HAP-1 (cell line): Measurements from ENCODE around the gene IGF2BP1.
"Not testable (repeated sequence)": the region's sequence is repeated elsewhere in the genome, so short reads cannot be mapped to it uniquely, and the experiment has no call there.

Source experiments
- DNase-seq, 2 experiments: peaks; one replicate each; pipeline ENCODE4 v3.0.0-alpha.2; 2016 to 2020; ENCODE audit warnings: low spot score in 2 of 2
- H3K27me3 ChIP-seq: fragments of 250-450 bp; sonication (Bioruptor Pico); 2 replicates; pipeline ENCODE4 v1.5.1; 2020; ENCODE audit warnings: low read depth, mild to moderate bottlenecking, moderate library complexity
- H3K36me3 ChIP-seq: fragments of 250-450 bp; sonication (Bioruptor Pico); replicated peaks from 2 replicates; pipeline ENCODE4 v1.5.1; 2020; ENCODE audit warnings: mild to moderate bottlenecking
- H3K4me1 ChIP-seq: fragments of 250-450 bp; sonication (Bioruptor Pico); 2 replicates; pipeline ENCODE4 v1.5.1; 2020; ENCODE audit warnings: mild to moderate bottlenecking
- H3K4me3 ChIP-seq: fragments of 250-450 bp; sonication (Bioruptor Pico); 2 replicates; pipeline ENCODE4 v1.5.1; 2020; ENCODE audit warnings: mild to moderate bottlenecking, moderate library complexity
- H3K9me3 ChIP-seq: fragments of 250-450 bp; sonication (Bioruptor Pico); 2 replicates; pipeline ENCODE4 v1.5.1; 2020; ENCODE audit warnings: mild to moderate bottlenecking, moderate library complexity
- in situ Hi-C: fragments of 300-500 bp; cut with MboI; formaldehyde crosslinking; loops from 3 replicates; pipeline ENCODE4 v1.14.3; 2020; ENCODE audit warnings: low sequenced_read_pairs, inconsistent platforms, mixed read lengths

IGF2BP1 gene

DNA sequence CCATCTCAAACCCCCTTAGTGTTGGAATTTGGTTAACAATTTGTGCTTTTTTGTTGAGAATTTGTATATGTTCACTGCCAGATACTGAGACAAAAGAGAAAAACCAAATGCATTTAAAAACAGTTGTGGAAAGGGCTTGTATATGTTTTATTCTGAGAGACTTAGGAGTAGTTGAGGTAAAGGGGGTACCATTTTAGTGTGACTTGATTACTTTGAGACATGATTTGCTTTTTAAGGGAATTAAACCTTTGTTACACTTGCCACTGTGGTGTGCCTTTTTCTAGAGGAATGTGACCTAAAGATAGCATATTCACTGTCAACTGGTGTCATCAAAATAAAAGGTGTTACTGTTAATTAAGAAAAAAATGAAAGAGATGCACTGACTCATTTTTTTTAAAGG, 4.5 kb downstream of the IGF2BP1 start:
- no peaks in the 10 kb centered on the region for H3K27me3 ChIP-seq
- no peak for DNase-seq
- peaks cover 29% of the 10 kb centered on the region for H3K4me1 ChIP-seq
- H3K36me3 ChIP-seq = peaks cover 36% of the 10 kb centered on the region
- no peaks in the 10 kb centered on the region for H3K9me3 ChIP-seq
- H3K4me3 ChIP-seq = peak overlapping the region; percentile 88
- in situ Hi-C loops = no loop called here

DNA sequence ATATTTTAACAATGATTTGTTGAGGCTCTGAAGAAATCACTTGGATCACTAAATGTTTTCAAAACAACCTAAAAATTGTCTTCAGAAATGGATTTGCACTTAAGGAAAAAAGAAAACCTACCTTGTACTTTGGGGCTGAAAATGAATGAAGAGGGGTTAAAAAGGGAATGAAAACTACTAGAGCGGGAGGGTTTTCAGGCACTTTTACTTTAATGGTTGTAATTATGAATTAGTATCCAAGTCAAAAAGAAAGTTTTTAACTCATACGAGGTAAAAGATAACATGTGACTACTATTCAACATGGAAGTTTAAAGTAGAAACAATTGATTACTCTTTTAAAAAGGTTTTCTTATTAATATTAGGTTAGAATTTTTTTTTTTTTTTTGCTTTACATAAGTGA, 5.1 kb downstream of the IGF2BP1 start:
- Histone ChIP-seq H3K9me3 (no peaks in the 10 kb centered on the region), H3K4me3 (peak overlapping the region; percentile 88; the same call in 1 of the 2 replicates), H3K27me3 (no peaks in the 10 kb centered on the region), H3K36me3 (peaks cover 36% of the 10 kb centered on the region), H3K4me1 (peaks cover 29% of the 10 kb centered on the region)
- no peak for DNase-seq
- in situ Hi-C loops = no loop called here

DNA sequence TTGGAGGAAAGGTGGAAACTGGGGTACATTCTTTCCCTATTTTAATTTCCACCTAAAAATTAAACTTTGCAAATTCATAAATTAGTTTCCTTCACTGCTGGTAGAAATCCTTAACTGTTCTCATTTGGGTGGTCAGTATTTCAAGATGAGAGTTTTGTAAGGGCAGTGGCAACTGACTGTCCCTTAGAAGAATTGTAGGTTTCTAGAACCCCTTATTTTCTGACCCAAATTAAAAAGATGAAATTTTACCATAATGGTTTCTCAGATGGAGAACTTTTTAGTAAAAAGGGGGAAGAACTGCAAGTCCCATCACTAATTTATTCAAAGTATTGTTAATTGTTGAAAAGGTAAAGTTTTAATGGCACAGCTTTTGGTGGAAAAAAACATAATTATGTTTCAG, 5.6 kb downstream of the IGF2BP1 start:
- no peaks in the 10 kb centered on the region for H3K27me3 ChIP-seq
- H3K36me3 ChIP-seq = peaks cover 32% of the 10 kb centered on the region
- in situ Hi-C loops = no loop called here
- no peak for DNase-seq
- H3K4me3 ChIP-seq = peak overlapping the region; percentile 20
- H3K9me3 ChIP-seq = no peaks in the 10 kb centered on the region
- peaks cover 29% of the 10 kb centered on the region for H3K4me1 ChIP-seq

DNA sequence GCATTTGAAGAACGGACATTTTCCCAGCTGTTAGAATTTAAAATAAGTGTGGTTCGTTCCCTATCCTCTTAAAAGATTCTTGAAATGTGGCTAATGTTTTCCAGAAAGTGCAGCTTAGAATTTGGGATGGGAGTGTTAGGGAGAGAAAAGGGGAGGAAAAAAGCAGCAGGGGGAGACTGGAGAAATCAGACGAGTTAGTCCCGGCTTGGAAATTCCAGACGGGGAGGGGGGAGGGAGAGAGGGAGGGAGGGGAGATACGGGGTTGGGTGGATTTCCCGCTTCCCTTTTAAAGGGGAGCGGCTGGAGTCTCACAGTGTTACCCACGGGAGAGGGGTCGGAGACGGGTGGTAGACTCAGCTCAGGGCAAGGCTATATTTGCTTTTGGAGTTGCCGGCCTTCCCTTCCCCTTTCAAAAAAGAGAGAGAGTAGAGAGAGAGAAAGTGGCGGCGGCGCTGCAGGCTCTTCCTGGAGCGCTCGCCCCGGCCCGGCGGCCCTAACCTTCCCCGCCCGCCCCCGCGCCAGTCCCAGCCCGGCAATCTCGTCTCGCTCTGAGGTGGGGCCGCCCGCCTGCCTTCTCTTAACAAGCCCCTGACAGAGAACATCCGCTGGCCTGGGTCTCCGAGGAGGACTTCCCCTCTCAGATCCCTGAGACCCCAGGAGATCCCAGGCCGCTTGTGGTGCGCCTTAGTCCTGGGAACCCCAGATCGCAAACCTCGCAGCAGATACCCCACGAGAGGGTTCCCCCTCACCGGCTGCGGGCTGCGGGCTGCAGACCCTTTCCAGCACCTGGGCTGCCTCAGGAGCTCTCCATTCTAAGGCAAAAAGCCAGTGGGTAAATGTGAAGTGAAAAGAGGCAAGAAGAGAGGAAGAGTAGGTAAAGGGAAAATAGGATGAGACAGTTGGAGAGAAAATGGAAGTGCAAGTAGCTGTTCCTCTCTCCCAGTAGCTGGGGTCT, 6.6 kb downstream of the IGF2BP1 start:
- H3K36me3 ChIP-seq = peaks cover 37% of the 10 kb centered on the region
- peak overlapping the region; percentile 20 for H3K4me3 ChIP-seq
- H3K4me1 ChIP-seq = peaks cover 29% of the 10 kb centered on the region
- DNase-seq = peak in 1 of 2 experiments; percentile 47
- in situ Hi-C loops = no loop called here
- no peaks in the 10 kb centered on the region for H3K9me3 ChIP-seq
- H3K27me3 ChIP-seq = no peaks in the 10 kb centered on the region

DNA sequence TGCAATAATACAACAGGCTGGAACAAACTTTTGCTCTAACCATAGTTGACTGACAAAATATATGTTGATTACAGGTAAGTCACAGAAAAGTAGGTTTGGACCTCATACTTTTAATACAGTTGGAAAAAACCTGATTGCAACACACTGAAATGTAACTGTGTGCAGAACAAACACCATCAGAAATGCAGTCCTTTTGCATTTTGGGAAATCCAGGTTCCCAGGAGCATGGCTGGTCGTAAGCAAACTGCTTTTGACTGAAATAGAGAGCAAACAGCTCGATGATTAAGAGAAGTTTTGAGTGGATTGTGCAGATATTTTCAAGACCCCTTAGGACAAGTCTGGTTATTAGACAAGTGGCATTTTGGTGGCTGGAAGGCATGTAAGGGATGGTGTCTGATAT, 8.0 kb downstream of the IGF2BP1 start:
- in situ Hi-C loops = no loop called here

DNA sequence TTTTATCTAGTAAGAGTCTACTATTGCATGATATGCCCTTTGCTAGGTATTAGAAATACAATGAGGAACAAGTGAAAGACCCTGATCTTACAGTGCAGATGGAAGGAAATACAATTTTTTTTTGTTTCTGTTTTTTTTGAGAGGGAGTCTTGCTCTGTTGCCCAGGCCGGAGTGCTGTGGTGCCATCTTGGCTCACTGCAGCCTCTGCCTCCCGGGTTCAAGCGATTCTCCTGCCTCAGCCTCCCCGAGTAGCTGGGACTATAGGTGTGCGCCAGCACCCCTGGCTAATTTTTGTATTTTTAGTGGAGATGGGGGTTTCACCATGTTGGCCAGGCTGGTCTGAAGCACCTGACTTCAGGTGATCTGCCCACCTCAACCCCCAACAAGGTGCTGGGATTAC, 11.7 kb downstream of the IGF2BP1 start:
- in situ Hi-C loops, DNase-seq, H3K4me3 ChIP-seq, H3K27me3 ChIP-seq, H3K9me3 ChIP-seq, H3K4me1 ChIP-seq: not testable (repeated sequence)
- H3K36me3 ChIP-seq = peaks cover 52% of the 10 kb centered on the region

More for the DNA sequence above, 8.0 kb downstream of the IGF2BP1 start:
- Histone ChIP-seq H3K27me3 (no peaks in the 10 kb centered on the region), H3K4me3 (no peak overlapping the region), H3K36me3 (peaks cover 40% of the 10 kb centered on the region), H3K9me3 (no peaks in the 10 kb centered on the region), H3K4me1 (peaks cover 29% of the 10 kb centered on the region)
- peak in 1 of 2 experiments; percentile 1 for DNase-seq

DNA sequence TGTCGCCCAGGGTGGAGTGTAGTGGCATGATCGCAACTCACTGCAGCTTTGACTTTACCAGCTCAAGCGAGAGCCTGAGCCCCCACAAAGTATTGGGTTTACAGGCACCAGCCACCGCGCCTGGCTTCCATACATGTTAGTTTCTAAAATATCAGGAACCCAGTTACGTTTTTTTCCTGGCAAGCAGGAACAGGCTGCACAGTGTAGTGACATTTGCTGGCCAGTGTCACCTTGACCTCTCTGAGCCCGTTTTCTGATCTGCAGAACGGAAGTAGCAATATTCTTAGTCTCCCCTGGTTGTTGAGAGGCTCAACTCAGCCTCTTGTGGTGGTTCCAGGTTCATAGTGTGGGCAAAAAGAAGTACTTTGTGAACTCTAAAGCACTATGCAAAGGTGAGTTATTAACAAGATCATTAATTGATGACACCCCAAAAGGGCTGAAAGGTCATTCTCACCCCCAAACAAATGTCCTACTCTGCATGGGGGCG, 15.6 kb downstream of the IGF2BP1 start:
- H3K36me3 ChIP-seq = peaks cover 47% of the 10 kb centered on the region
- no peaks in the 10 kb centered on the region for H3K27me3 ChIP-seq
- in situ Hi-C loops = no loop called here
- no peaks in the 10 kb centered on the region for H3K9me3 ChIP-seq
- no peak for DNase-seq
- H3K4me1 ChIP-seq = peaks cover 3% of the 10 kb centered on the region
- H3K4me3 ChIP-seq = no peak overlapping the region

DNA sequence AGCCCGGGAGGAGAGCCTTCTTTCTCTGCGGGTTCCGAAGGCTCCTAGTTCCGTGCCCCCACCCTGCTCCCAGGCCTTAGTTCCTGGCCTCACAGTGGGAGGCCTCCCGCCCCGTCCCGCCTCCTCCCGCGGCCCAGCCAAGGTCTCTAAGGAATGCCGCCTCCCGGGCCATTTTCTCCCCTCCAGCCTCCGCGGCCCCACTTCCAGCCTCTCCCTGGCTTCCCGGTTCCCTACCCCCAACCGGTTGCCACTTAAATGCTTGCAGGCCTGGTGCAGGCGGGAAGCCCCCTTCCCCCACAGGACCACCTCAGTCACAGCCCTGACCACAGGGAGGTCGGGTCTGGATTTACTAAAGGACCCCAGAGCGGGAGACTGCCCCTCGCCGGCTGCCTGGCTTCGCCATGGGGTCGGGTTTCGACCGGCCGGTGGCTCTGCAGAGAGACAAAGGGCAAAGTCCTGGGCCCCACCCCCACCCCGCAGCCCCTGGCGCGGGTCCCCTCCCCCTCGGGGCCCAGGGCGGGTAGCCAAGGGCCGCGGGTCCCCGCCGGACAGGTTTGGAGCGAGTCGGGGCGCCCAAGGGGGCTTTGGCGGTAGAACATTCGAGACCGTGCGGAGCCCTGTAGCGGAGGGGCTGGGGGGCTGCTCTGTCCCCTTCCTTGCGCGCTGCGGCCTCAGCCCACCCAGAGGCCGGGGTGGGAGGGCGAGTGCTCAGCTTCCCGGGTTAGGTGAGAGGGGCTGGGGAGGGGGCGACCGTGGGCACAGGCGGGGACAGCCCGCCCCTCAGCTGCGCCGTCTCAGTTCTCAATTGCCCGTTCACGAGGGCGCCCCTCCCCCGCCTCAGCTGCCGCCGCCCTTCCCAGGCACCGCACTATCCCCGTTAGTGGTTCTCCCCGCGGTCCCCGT, 16.4 kb downstream of the IGF2BP1 start:
- no peak overlapping the region for H3K4me3 ChIP-seq
- no peaks in the 10 kb centered on the region for H3K9me3 ChIP-seq
- H3K27me3 ChIP-seq = no peaks in the 10 kb centered on the region
- peaks cover 10% of the 10 kb centered on the region for H3K4me1 ChIP-seq
- DNase-seq = peak in 1 of 2 experiments; percentile 43
- H3K36me3 ChIP-seq = peaks cover 44% of the 10 kb centered on the region
- in situ Hi-C loops = no loop called here

DNA sequence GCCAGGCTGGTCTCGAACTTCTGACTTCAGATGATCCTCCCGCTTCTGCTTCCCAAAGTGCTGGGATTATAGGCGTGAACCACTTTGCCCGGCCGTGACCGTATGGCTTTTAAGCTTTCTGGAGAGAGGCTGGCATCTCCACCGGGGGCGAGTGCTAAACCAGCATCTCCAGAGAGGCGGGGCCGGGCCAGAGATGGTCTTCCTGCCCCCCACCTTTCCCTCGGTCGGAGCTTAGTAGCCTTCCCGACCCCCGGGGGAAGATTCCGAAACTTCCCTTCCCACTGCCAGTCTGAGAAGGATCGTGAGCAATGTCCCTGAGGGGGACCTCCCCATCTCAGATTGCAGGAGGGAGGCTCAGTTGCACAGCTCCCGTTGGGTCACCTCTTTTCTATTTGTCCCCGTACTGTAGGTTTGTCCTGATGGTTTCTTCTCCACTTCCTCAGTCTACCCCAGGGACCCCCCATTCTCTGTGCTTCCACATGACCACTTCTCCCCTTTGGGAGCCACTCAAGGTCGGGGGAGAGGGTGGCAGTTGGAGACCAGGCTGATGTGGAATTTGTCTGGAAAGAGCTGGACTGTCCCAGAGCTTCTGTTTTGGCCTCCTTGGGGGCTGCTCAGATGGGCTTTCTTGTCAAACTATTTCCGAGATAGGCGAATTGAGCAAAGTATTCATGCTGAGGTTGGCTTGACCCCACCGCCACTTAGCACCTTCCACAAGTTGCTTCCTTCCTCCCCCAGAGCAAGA, 18.2 kb downstream of the IGF2BP1 start:
- no peaks in the 10 kb centered on the region for H3K9me3 ChIP-seq
- H3K4me1 ChIP-seq = peaks cover 14% of the 10 kb centered on the region
- in situ Hi-C loops = no loop called here
- no peak for DNase-seq
- peaks cover 34% of the 10 kb centered on the region for H3K36me3 ChIP-seq
- no peak overlapping the region for H3K4me3 ChIP-seq
- no peaks in the 10 kb centered on the region for H3K27me3 ChIP-seq

DNA sequence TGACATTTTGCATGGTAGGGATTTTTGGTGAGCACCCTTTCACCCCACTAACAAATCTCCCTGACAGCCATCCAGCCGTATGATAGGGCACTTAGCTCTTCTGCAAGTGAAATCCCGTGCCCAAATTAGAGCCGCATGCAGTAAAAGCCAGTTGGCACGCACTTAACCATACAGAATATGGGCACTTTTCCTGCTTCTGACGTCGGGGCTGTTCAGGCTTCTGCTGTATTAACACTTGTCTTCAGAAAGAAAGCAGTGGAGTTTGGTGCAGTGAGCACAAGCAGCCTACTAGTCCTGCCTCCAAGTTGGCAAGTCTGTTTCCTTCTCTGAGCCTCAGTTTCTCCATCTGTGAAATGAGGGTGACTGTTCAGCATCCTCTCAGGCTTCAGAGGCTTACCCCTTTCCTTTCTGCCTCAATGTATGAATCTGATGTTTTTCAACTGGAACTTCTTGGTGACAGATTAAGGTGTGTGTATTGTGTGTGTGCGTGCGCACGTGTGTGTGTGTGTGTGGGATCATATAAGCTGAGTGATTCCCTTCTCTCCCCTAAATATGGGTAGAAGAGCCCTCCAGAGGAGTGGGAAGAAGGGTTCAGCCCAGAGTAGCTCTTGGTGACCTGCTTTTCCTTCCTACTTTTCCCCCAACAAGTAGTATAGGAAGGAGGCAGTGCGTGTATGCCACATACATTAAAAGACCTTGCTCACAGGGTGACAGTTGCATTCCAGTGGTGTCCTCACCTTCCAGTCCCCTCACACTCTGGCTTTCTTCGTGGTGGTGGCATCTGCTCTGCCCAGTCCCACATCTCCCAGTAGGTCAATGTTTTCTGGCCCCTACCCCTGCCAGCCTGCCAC, 19.0 kb downstream of the IGF2BP1 start:
- in situ Hi-C loops = no loop called here

DNA sequence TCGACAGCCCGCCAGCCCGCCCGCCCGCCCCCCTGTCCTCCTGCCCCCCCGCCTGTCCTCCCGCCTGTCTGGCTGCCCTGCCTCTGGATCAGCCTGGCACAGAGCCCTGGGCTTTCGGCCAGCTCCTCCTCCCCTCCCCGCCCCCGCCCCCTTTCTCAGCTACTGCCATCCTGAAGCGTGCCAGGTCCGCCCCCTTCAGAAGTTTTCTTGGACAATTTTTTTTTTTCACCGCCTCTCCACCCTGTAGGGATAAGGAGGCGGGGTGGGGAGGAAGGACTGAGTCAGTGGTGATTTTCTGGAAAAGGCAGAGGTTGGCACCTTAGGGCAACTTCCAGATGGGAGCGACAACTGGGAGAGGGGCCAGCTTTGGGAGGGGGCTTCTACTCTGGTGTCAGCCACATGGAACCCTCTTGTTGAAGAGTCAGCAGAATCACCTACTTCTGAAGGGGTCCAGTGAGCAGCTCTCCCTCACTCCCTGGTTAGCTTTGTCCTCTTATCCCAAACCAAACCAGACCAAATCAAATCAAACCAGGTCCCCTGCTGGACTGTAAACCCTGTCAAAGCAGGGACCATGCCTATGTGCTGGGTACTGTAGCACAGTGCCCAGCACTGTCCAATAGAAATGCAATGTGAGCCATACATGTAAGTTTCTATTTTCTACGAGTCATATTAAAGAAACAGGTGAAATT, 19.7 kb downstream of the IGF2BP1 start:
- no peaks in the 10 kb centered on the region for H3K27me3 ChIP-seq
- no peak for DNase-seq
- peaks cover 31% of the 10 kb centered on the region for H3K36me3 ChIP-seq
- H3K4me1 ChIP-seq = peaks cover 26% of the 10 kb centered on the region
- in situ Hi-C loops = no loop called here
- no peaks in the 10 kb centered on the region for H3K9me3 ChIP-seq
- H3K4me3 ChIP-seq = no peak overlapping the region

More for the DNA sequence above, 19.0 kb downstream of the IGF2BP1 start:
- Histone ChIP-seq H3K9me3 (no peaks in the 10 kb centered on the region), H3K4me1 (peaks cover 18% of the 10 kb centered on the region), H3K4me3 (no peak overlapping the region), H3K27me3 (no peaks in the 10 kb centered on the region), H3K36me3 (peaks cover 33% of the 10 kb centered on the region)
- DNase-seq = no peak

DNA sequence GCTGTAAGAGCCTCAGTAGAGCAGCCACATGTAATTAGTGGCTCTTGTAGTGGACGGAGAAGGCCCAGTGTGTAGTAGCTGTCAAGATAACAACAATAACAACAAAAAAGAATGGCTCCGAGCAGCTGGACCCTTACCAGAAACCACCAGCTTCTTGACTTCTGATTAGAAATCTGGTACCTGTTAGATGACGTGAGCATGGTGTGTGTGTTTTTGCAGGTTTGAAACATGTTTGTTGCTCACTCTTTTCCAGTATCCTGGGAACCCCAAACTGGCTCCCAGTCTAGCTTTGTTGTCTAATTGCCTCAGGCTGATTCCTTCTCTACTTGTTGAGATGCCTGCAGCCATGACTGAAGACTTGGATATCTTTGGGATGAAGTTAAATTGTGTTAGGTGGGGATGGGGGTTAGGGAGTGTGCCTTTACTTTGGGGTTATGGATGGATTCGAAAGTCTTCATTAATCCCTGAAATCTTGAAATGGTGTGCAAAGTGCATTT, 21.0 kb downstream of the IGF2BP1 start:
- DNase-seq = no peak
- Histone ChIP-seq H3K4me3 (no peak overlapping the region), H3K4me1 (peaks cover 34% of the 10 kb centered on the region), H3K36me3 (peaks cover 25% of the 10 kb centered on the region), H3K9me3 (no peaks in the 10 kb centered on the region), H3K27me3 (no peaks in the 10 kb centered on the region)
- in situ Hi-C loops = no loop called here
